ENCODE measurements around the gene SPOP. TPM values are rescaled to one million over a fixed set of nuclear protein-coding genes. Genes with fewer than 3 reads are reported as not detected.
"Not testable (repeated sequence)": the region's sequence is repeated elsewhere in the genome, so short reads cannot be mapped to it uniquely, and the experiment has no call there.

Gene SPOP
- total RNA-seq, 6 experiments from 2014 or later = 53.2 to 60.6 (median 55.6) TPM

DNA sequence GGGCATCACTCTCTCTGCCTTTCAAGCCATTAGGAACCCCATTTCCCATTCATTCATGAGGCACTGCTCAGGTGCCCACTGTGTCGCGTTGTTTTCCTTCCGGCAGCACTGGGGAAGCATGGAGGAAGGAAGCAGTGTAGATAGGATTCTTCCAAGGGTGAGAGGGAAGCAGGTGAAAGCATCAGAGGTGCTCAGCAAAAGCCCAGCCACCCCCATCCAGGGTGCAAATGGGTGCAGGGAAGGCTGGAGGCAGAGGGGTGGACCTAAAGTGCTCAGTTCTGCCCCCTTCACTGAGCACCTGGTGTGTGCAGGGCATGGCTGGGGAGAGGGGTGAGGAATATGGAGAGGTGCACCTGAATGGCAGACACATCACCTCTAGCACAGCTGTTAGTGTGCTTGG is 105.7 kb downstream of the SPOP start:
- TF ChIP-seq, protein P1, sequence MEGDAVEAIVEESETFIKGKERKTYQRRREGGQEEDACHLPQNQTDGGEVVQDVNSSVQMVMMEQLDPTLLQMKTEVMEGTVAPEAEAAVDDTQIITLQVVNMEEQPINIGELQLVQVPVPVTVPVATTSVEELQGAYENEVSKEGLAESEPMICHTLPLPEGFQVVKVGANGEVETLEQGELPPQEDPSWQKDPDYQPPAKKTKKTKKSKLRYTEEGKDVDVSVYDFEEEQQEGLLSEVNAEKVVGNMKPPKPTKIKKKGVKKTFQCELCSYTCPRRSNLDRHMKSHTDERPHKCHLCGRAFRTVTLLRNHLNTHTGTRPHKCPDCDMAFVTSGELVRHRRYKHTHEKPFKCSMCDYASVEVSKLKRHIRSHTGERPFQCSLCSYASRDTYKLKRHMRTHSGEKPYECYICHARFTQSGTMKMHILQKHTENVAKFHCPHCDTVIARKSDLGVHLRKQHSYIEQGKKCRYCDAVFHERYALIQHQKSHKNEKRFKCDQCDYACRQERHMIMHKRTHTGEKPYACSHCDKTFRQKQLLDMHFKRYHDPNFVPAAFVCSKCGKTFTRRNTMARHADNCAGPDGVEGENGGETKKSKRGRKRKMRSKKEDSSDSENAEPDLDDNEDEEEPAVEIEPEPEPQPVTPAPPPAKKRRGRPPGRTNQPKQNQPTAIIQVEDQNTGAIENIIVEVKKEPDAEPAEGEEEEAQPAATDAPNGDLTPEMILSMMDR (IDR thresholded peaks at IDR 0.05) = peak; percentile 16; the same call in 1 of the 2 replicates
- no peak for DNase-seq
- Mint-ChIP-seq H3K27me3 (ENCODE audit: insufficient read depth) (peaks cover 16% of the 10 kb centered on the region), H3K36me3 (ENCODE audit: low read depth) (no peaks in the 10 kb centered on the region), H3K9me3 (no peaks in the 10 kb centered on the region), H3K4me1 (ENCODE audit: low read depth) (peaks cover 26% of the 10 kb centered on the region), H3K4me3 (no peak overlapping the region), H3K27ac (no peak overlapping the region)

GRCh38 chr17:49571764-49572163 is 106.1 kb downstream of the SPOP start:
- Mint-ChIP-seq H3K36me3 (ENCODE audit: low read depth) (no peaks in the 10 kb centered on the region), H3K4me1 (ENCODE audit: low read depth) (peaks cover 22% of the 10 kb centered on the region), H3K27ac (no peak overlapping the region), H3K9me3 (no peaks in the 10 kb centered on the region), H3K4me3 (no peak overlapping the region), H3K27me3 (ENCODE audit: insufficient read depth) (peaks cover 20% of the 10 kb centered on the region)
- DNase-seq = no peak
- TF ChIP-seq, protein P1 (IDR thresholded peaks at IDR 0.05) = no peak

GRCh38 chr17:49571283-49571682 is 106.6 kb downstream of the SPOP start:
- TF ChIP-seq, protein P1 (IDR thresholded peaks at IDR 0.05) = no peak
- no peak overlapping the region for H3K27ac Mint-ChIP-seq
- DNase-seq = no peak
- peaks cover 23% of the 10 kb centered on the region for H3K4me1 Mint-ChIP-seq (ENCODE audit: low read depth)
- no peaks in the 10 kb centered on the region for H3K9me3 Mint-ChIP-seq
- H3K27me3 Mint-ChIP-seq (ENCODE audit: insufficient read depth) = peaks cover 21% of the 10 kb centered on the region
- H3K4me3 Mint-ChIP-seq = no peak overlapping the region
- H3K36me3 Mint-ChIP-seq (ENCODE audit: low read depth) = no peaks in the 10 kb centered on the region

DNA sequence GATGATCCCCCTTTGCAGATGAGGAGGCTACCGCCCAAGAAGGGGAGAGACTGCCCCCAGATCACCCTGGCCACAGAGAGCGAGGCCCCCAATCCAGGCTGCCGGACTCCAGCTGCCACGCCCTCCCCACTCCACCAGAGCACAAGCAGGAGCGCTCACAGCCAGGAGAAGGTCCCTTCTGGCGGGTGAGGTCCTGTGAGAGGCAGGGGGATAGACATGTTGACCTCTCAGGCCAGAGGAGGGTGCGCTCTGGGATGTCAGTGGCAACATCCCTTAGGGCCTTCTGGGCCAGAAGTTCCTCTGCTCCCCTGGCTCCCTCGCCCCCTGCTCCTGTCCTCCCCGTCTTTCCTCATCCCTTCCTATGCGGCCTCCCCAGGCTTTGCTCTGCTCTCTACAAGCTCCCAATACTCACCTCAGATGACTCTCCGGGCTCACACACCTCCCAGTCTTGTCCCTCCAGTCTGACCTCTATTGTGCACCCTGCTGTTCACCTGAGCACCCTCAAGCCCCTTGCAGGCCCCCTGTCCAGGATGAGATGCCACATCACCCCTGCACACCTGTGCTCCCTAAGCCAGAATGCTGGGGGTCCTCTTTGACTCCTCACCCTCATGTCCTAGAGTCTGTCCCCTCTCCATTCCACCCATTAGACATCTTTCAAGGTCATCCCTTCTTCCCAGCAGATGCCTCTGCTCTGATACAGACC is 107.2 kb downstream of the SPOP start:
- DNase-seq = no peak
- H3K27me3 Mint-ChIP-seq (ENCODE audit: insufficient read depth) = peaks cover 19% of the 10 kb centered on the region
- peaks cover 29% of the 10 kb centered on the region for H3K4me1 Mint-ChIP-seq (ENCODE audit: low read depth)
- TF ChIP-seq, protein P1 (IDR thresholded peaks at IDR 0.05) = no peak
- H3K27ac Mint-ChIP-seq = no peak overlapping the region
- H3K36me3 Mint-ChIP-seq (ENCODE audit: low read depth) = no peaks in the 10 kb centered on the region
- no peak overlapping the region for H3K4me3 Mint-ChIP-seq
- H3K9me3 Mint-ChIP-seq = no peaks in the 10 kb centered on the region

- H3K36me3 Mint-ChIP-seq (ENCODE audit: low read depth); DNase-seq; H3K9me3 Mint-ChIP-seq; H3K27ac Mint-ChIP-seq: not testable (repeated sequence)
- Mint-ChIP-seq H3K27me3 (ENCODE audit: insufficient read depth) (peaks cover 19% of the 10 kb centered on the region), H3K4me1 (ENCODE audit: low read depth) (peaks cover 23% of the 10 kb centered on the region), H3K4me3 (peak overlapping the region; percentile 86; the same call in 1 of the 2 replicates)
Observed at GRCh38 chr17:49568695-49569047, 109.2 kb downstream of the SPOP start.

DNA sequence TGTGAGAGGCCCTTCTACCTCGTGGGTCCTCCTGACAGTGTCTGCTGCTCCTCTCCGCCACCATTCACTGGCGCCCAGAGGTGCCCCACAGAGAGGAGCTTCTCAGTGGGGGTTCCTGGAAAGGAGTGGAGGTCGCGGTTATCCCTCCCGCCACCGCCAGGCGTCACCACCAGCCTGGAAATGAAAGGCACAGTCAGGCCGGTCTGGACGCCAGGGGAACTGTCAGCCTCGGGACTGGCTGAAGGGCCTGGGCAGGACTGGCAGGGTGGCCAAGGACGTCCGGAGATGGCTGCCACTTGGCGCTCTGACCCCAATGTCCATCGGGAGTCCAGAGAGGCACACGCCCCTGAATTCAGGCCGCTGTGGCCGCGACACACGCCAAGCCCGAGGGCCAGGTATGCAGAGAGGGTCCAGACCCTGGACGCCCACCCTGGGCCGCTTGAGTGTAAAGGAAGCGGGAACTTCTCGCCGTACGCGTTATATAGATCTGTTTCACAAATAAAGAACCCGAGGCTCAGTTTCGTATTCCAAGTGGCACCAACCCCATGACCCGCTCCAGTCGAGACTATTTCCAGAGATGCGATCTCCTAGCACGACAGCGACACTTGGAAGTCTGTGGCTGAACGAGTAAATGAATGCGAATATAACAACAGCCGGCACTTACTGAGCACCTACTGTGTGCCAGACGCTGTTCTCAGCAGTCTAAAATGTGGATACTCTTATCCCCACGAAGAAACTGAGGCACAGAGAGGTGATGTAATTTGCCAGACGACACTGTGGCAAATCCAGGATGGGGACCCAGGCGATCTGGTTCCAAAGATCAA is 109.8 kb downstream of the SPOP start:
- Mint-ChIP-seq H3K27ac (0 out of 2 replicates have a peak overlapping the region, but pooled peaks have one; percentile 8), H3K27me3 (ENCODE audit: insufficient read depth) (peaks cover 17% of the 10 kb centered on the region), H3K9me3 (no peaks in the 10 kb centered on the region), H3K36me3 (ENCODE audit: low read depth) (no peaks in the 10 kb centered on the region), H3K4me3 (peak overlapping the region; percentile 86), H3K4me1 (ENCODE audit: low read depth) (peaks cover 18% of the 10 kb centered on the region)
- DNase-seq = peak; percentile 73
- TF ChIP-seq, protein P1 (IDR thresholded peaks at IDR 0.05) = peak; percentile 97
